HEK293 (cell line): ENCODE results near the gene LRRK1.

Source experiments
- CTCF ChIA-PET: fragments of 350-600 bp; formaldehyde crosslinking; extraction: SDS; loops from one replicate; lab custom pipeline; 2021; ENCODE audit warnings: antibody characterized with exemption; lab: Yijun Ruan, JAX
- POLR2A ChIA-PET: fragments of 300-600 bp; formaldehyde crosslinking; extraction: SDS; loops from one replicate; lab custom pipeline; 2020; ENCODE audit warnings: antibody characterized with exemption, inconsistent platforms; lab: Yijun Ruan, JAX
- H3K27ac ChIP-seq: fragments of 200-500 bp; sonication (Bioruptor generic); 2 replicates; pipeline ENCODE4 v1.5.1; 2014; ENCODE audit warnings: low read depth, low read length, control low read depth, inconsistent platforms; ENCODE audit errors: extremely low read depth
- H3K36me3 ChIP-seq, 2 experiments: fragments of 200-500 bp in 1 of 2; sonication (Bioruptor generic) in 1 of 2; 1 replicate in 1 of 2; 2 replicates in 1 of 2; pipeline ENCODE4 v1.5.1; 2014 to 2017; ENCODE audit warnings: inconsistent platforms in 2 of 2, low read length in 2 of 2; ENCODE audit not compliant: control insufficient read depth in 2 of 2, insufficient read depth in 1 of 2
- H3K4me1 ChIP-seq: fragments of 200-500 bp; sonication (Bioruptor generic); 2 replicates; pipeline ENCODE4 v1.5.1; 2014; ENCODE audit warnings: mild to moderate bottlenecking, low read length, inconsistent platforms; ENCODE audit not compliant: control insufficient read depth, insufficient read depth
- H3K4me3 ChIP-seq: 2 replicates; pipeline ENCODE4 v1.5.1; 2011; ENCODE audit warnings: low read depth, mild to moderate bottlenecking, control low read depth, low read length, moderate library complexity
- H3K9me3 ChIP-seq: fragments of 200-500 bp; sonication (Bioruptor generic); 2 replicates; pipeline ENCODE4 v1.5.1; 2014; ENCODE audit warnings: low read depth, low read length, inconsistent platforms; ENCODE audit not compliant: control insufficient read depth, insufficient read depth
- BCL11A ChIP-seq: fragments of 450-650 bp; formaldehyde crosslinking; IDR thresholded peaks from 2 replicates; pipeline ENCODE4 v1.5.1; 2016; ENCODE audit warnings: low read depth, missing biosample characterization, missing genetic modification characterization
- BCL6B ChIP-seq: fragments of 450-650 bp; formaldehyde crosslinking; IDR thresholded peaks from 2 replicates; pipeline ENCODE4 v1.5.1; 2017; ENCODE audit warnings: missing biosample characterization, missing genetic modification characterization
- GLIS1 ChIP-seq: fragments of 450-650 bp; formaldehyde crosslinking; IDR thresholded peaks from 2 replicates; pipeline ENCODE4 v1.5.1; 2016; ENCODE audit warnings: missing biosample characterization, missing genetic modification characterization
- MYNN ChIP-seq: fragments of 450-650 bp; formaldehyde crosslinking; IDR thresholded peaks from 2 replicates; pipeline ENCODE4 v1.5.1; 2016; ENCODE audit warnings: missing biosample characterization, missing genetic modification characterization, borderline replicate concordance
- RBAK ChIP-seq: fragments of 450-650 bp; formaldehyde crosslinking; IDR thresholded peaks from 2 replicates; pipeline ENCODE4 v1.5.1; 2016; ENCODE audit warnings: missing biosample characterization, missing genetic modification characterization
- SALL2 ChIP-seq: fragments of 450-650 bp; formaldehyde crosslinking; IDR thresholded peaks from 2 replicates; pipeline ENCODE4 v1.5.0; 2017; ENCODE audit warnings: missing biosample characterization, mild to moderate bottlenecking, missing genetic modification characterization, borderline replicate concordance
- ZFP3 ChIP-seq: fragments of 450-650 bp; formaldehyde crosslinking; IDR thresholded peaks from 2 replicates; pipeline ENCODE4 v1.5.1; 2016; ENCODE audit warnings: low read depth, missing biosample characterization, missing genetic modification characterization
- ZFP41 ChIP-seq: fragments of 450-650 bp; formaldehyde crosslinking; IDR thresholded peaks from 2 replicates; pipeline ENCODE4 v1.5.1; 2016; ENCODE audit warnings: missing biosample characterization, missing genetic modification characterization, borderline replicate concordance
- ZIC2 ChIP-seq: fragments of 450-650 bp; formaldehyde crosslinking; IDR thresholded peaks from 2 replicates; pipeline ENCODE4 v1.5.1; 2016; ENCODE audit warnings: missing biosample characterization, missing genetic modification characterization
- ZNF169 ChIP-seq: fragments of 450-650 bp; formaldehyde crosslinking; IDR thresholded peaks from 2 replicates; pipeline ENCODE4 v1.5.1; 2016; ENCODE audit warnings: missing biosample characterization, missing genetic modification characterization
- ZNF2 ChIP-seq: fragments of 450-650 bp; formaldehyde crosslinking; IDR thresholded peaks from 2 replicates; pipeline ENCODE4 v1.5.1; 2016; ENCODE audit warnings: missing biosample characterization, missing genetic modification characterization
- ZNF324 ChIP-seq: fragments of 450-650 bp; formaldehyde crosslinking; IDR thresholded peaks from 2 replicates; pipeline ENCODE4 v1.5.1; 2016; ENCODE audit warnings: missing biosample characterization, missing genetic modification characterization
- ZNF629 ChIP-seq: fragments of 450-650 bp; formaldehyde crosslinking; IDR thresholded peaks from 2 replicates; pipeline ENCODE4 v1.5.1; 2017; ENCODE audit warnings: missing biosample characterization, missing genetic modification characterization
- ZNF677 ChIP-seq: fragments of 450-650 bp; IDR thresholded peaks from 2 replicates; pipeline ENCODE4 v1.5.0; 2018; ENCODE audit warnings: missing biosample characterization, mild to moderate bottlenecking, missing genetic modification characterization, moderate library complexity
- ZNF777 ChIP-seq: fragments of 450-650 bp; formaldehyde crosslinking; IDR thresholded peaks from 2 replicates; pipeline ENCODE4 v1.5.1; 2017; ENCODE audit warnings: missing biosample characterization, missing genetic modification characterization, borderline replicate concordance
- ZSCAN18 ChIP-seq: fragments of 450-650 bp; formaldehyde crosslinking; IDR thresholded peaks from 2 replicates; pipeline ENCODE4 v1.5.1; 2016; ENCODE audit warnings: missing biosample characterization, missing genetic modification characterization
- TF ChIP-seq, protein P1 (sequence below): fragments of 450-650 bp; formaldehyde crosslinking; optimal IDR thresholded peaks from 2 replicates; pipeline ENCODE3; 2016; ENCODE audit warnings: missing biosample characterization, mild to moderate bottlenecking, missing genetic modification characterization
- TF ChIP-seq, protein P2 (sequence below): fragments of 450-650 bp; IDR thresholded peaks from 2 replicates; pipeline ENCODE4 v1.5.1; 2018; ENCODE audit warnings: missing biosample characterization, mild to moderate bottlenecking, missing genetic modification characterization
- TF ChIP-seq, protein P3 (sequence below): fragments of 450-650 bp; formaldehyde crosslinking; IDR thresholded peaks from 2 replicates; pipeline ENCODE4; 2016; ENCODE audit warnings: missing biosample characterization, missing genetic modification characterization
- TF ChIP-seq, protein P4 (sequence below): fragments of 450-650 bp; formaldehyde crosslinking; IDR thresholded peaks from 2 replicates; pipeline ENCODE4 v1.5.1; 2016; ENCODE audit warnings: missing biosample characterization, missing genetic modification characterization

Gene LRRK1

DNA sequence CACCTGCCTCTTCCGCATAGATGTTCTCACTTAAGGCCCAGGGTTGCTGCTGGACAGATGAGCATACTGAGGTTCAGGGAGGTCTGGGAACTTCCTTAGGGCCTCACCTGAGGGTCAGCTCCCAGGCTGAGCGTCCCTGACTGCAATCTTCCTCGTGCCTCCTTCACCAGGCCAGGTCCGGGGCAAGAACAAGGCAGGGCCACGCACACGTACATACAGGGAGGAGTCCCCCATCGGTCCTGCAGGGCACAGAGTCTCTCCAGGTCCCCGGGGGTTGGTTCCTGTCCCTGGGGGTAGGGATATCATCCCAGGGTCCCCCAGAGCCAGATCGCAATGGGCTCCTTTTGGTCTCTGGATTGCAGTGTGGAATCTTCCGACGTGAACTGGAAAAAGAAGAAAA is 130.1 kb downstream of the LRRK1 start:
- TF ChIP-seq ZNF777 (tag by site-specific recombination) (no peak), ZNF2 (tag by site-specific recombination) (no peak), BCL6B (no peak)
- TF ChIP-seq, protein P1, sequence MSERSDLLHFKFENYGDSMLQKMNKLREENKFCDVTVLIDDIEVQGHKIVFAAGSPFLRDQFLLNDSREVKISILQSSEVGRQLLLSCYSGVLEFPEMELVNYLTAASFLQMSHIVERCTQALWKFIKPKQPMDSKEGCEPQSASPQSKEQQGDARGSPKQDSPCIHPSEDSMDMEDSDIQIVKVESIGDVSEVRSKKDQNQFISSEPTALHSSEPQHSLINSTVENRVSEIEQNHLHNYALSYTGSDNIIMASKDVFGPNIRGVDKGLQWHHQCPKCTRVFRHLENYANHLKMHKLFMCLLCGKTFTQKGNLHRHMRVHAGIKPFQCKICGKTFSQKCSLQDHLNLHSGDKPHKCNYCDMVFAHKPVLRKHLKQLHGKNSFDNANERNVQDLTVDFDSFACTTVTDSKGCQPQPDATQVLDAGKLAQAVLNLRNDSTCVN (tag by site-specific recombination) = no peak
- TF ChIP-seq, all 188 proteins: peak for 0
- POLR2A ChIA-PET = no interaction called here
- Histone ChIP-seq H3K27ac (no peak overlapping the region), H3K9me3 (no peaks in the 10 kb centered on the region), H3K36me3 (no peaks in the 10 kb centered on the region; a peak in 1 of 3 replicates), H3K4me1 (no peaks in the 10 kb centered on the region), H3K4me3 (no peak overlapping the region)
- CTCF ChIA-PET = no interaction called here

DNA sequence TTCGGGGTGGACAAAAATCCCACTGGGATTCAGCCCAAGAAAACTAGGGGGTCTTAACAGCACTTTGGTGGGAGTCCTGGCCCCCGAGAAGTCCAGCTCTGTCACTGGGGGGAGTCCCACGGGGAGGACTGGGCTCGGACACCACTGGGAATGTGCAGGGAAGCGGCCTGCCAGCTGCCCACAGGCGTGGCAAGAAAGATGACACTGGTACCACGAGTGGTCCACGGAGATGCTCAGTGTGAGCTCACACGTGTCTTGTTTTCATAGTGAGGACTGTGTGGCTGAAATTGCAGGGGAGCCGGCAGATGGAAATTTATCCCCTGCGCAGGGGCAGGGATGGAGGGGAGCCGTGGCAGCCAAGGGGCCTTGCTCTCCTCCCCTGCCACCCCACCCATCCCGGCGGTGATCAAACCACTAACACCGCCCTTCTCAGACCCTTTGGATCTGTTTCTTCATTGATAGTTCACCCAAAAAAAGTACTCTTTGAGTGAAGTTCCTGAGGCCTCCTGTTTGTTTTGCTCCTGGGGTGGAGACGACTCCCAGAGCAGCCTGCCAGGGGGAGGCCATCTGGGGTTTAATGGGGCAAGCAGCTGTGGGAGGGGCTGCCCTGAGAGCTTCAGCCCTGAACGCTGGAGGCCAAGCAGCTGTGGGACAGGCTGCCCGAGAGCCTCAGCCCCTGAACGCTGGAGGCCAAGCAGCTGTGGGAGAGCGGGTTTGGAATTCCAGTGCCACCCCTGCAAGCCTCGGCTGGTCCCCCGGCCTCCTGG is 130.9 kb downstream of the LRRK1 start:
- no peaks in the 10 kb centered on the region for H3K9me3 ChIP-seq
- CTCF ChIA-PET = no interaction called here
- POLR2A ChIA-PET = no interaction called here
- no peak overlapping the region for H3K4me3 ChIP-seq
- no peak for TF ChIP-seq MYNN (tag by site-specific recombination)
- TF ChIP-seq GLIS1 (tag by site-specific recombination) = peak; percentile 51
- no peak for TF ChIP-seq ZNF629 (tag by site-specific recombination)
- TF ChIP-seq ZFP3 (tag by site-specific recombination) = no peak
- TF ChIP-seq ZNF677 (tag by site-specific recombination) = no peak
- H3K36me3 ChIP-seq = no peaks in the 10 kb centered on the region; a peak in 1 of 3 replicates
- H3K27ac ChIP-seq = no peak overlapping the region
- H3K4me1 ChIP-seq = no peaks in the 10 kb centered on the region

GRCh38 chr15:101050623-101051290 is 131.6 kb downstream of the LRRK1 start:
- H3K36me3 ChIP-seq = no peaks in the 10 kb centered on the region; a peak in 1 of 3 replicates
- ChIA-PET POLR2A (no interaction called here), CTCF (no interaction called here)
- H3K4me1 ChIP-seq = no peaks in the 10 kb centered on the region
- no peaks in the 10 kb centered on the region for H3K9me3 ChIP-seq
- H3K27ac ChIP-seq = no peak overlapping the region
- no peak overlapping the region for H3K4me3 ChIP-seq
- TF ChIP-seq ZIC2 (no peak), ZNF169 (no peak), ZNF324 (tag by site-specific recombination) (no peak), ZFP41 (tag by site-specific recombination) (no peak), BCL11A (no peak), SALL2 (tag by site-specific recombination) (no peak), RBAK (tag by site-specific recombination) (no peak), ZSCAN18 (tag by site-specific recombination) (no peak)
- TF ChIP-seq, protein P2, sequence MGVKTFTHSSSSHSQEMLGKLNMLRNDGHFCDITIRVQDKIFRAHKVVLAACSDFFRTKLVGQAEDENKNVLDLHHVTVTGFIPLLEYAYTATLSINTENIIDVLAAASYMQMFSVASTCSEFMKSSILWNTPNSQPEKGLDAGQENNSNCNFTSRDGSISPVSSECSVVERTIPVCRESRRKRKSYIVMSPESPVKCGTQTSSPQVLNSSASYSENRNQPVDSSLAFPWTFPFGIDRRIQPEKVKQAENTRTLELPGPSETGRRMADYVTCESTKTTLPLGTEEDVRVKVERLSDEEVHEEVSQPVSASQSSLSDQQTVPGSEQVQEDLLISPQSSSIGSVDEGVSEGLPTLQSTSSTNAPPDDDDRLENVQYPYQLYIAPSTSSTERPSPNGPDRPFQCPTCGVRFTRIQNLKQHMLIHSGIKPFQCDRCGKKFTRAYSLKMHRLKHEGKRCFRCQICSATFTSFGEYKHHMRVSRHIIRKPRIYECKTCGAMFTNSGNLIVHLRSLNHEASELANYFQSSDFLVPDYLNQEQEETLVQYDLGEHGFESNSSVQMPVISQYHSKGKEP (tag by site-specific recombination) = no peak
- TF ChIP-seq, protein P3, sequence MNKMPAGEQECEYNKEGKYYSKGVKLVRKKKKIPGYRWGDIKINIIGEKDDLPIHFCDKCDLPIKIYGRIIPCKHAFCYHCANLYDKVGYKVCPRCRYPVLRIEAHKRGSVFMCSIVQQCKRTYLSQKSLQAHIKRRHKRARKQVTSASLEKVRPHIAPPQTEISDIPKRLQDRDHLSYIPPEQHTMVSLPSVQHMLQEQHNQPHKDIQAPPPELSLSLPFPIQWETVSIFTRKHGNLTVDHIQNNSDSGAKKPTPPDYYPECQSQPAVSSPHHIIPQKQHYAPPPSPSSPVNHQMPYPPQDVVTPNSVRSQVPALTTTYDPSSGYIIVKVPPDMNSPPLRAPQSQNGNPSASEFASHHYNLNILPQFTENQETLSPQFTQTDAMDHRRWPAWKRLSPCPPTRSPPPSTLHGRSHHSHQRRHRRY (tag by site-specific recombination) = no peak
- TF ChIP-seq, protein P4, sequence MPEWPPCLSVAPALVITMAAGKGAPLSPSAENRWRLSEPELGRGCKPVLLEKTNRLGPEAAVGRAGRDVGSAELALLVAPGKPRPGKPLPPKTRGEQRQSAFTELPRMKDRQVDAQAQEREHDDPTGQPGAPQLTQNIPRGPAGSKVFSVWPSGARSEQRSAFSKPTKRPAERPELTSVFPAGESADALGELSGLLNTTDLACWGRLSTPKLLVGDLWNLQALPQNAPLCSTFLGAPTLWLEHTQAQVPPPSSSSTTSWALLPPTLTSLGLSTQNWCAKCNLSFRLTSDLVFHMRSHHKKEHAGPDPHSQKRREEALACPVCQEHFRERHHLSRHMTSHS (tag by site-specific recombination) = no peak
